HPDE6-E6E7 (cell line): ENCODE data around the gene STRAP.
"Not testable (repeated sequence)": the region's sequence is repeated elsewhere in the genome, so short reads cannot be mapped to it uniquely, and the experiment has no call there.

Experiments
- DNase-seq: peaks from one replicate; pipeline ENCODE4 v3.0.0; 2011; ENCODE audit warnings: missing footprints; ENCODE audit errors: extremely low spot score

STRAP gene

DNA sequence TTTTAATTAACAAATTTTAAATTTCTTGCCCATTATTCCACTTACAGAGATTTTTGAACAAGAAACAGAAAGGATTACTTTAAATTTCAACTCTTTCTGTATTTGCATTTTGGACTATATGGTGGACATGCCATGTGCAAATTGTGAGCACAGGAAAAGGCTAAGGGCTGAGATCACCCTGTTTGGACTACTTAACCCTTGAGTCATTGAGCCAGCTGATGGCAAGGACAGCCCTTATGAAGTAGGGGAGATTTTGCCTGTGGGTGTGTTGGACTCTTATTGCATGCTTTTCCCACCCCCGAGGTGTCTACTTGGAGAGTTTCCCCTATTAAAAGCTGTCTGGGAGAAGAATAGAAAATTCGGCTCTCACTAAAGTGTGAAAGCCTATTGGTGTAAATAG, 46.2 kb downstream of the STRAP start:
- DNase-seq, result peak; percentile 34

DNA sequence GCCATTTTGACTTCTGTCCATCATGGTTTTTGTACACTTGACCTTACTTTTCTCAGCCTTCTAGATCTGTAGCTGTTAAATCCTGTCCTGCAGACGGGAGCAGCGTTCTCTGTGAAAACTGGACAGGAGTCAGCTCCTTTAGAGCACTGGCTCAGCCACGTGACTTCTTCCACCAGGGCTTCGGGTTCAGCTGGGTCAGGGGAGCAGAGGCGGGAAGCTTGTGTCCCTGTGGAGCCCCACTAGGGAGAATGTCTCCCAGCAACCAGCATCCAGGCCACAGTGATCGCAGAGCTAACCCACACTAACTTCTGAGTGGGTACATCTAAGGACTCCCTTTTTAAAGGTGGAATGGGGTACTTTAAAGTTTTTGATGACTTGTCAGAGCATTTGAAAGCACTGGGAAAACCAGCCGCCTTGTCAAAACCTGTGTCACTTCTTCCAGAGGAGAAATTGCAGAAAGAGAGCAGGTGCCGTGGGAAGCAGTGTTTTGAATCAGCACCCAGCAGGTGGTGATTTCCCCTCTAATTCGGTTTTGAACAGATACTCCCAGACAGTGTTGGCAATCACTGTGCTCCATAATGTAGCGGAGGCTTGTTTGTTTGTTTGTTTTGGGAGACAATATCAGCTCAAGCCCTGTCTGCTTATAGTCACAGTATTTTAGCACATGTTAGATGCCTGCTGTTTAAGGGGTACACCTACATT, 46.8 kb downstream of the STRAP start:
- no peak for DNase-seq

DNA sequence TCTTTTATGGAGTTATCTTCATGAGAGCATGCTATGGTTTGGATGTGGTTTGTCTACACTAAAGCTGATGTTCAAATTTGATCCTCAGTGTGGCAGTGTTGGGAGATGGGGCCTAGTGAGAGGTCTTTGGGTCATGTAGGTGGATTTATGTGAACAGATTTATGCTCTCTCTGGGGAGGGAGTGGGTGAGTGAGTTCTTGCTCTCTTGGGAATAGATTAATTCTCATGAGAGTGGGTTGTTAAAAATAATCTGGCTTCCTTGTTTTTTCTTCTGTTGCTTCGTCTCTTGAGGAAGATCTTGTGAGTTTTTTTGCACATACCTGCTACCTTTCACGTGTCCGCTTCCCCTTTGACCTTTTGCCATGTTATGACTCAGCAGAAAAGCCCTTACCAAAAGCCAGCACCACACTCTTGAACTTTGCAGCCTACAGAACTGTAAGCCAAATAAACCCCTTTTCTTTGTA, 49.4 kb downstream of the STRAP start:
- no peak for DNase-seq

DNA sequence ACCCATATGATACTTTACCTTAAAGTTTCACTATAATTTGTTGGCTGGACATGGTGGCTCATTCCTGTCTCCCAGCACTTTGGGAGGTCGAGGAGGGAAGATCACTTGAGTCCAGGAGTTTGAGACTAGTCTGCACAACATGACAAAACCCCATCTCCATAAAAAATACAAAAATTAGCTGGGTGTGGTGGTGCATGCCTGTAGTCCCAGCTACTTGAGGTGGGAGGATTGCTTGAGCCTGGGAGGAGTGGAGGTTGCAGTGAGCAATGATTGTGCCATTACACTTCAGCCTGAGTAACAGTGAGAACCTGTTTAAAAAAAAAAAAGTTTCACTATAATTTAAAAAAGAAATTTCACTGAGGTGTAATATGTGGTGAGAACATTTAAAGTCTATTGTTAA, 50.1 kb downstream of the STRAP start:
- DNase-seq, result no peak

DNA sequence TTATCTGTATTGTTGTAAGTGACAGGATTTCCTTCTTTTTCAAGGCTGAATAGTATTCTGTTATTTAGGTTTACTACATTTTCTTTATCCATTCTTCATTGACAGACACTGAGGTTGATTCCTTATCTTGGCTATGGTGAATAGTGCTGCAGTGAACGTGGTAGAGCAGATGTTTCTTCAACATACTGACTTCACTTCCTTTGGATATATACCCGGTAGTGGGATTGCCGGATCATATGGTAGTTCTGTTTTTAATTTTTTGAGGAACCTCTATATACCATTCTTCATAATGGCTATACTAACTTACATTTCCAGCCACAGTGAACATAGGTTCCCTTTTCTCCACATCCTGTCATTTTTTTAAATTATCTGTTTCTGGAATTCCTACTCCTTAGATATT, 50.8 kb downstream of the STRAP start:
- no peak for DNase-seq

DNA sequence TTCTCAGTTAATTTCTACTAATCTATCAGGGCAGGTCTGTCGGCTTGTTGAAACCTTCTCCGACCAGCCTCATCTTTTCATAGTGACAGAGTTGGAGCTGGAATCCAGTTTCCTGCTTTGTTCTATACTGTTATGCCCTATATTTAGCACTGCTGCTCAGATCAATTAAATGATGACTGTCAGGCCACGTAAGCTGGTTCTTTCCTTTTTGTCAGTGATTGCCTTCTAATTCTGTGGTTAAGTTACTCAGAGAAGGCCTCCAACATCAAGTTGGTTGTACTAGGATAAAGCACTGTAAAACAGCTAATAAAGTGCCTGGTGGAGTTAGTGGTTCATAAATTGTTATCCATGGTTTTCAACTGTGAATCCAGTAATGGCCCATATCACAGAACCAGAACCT, 51.6 kb downstream of the STRAP start:
- no peak for DNase-seq

DNA sequence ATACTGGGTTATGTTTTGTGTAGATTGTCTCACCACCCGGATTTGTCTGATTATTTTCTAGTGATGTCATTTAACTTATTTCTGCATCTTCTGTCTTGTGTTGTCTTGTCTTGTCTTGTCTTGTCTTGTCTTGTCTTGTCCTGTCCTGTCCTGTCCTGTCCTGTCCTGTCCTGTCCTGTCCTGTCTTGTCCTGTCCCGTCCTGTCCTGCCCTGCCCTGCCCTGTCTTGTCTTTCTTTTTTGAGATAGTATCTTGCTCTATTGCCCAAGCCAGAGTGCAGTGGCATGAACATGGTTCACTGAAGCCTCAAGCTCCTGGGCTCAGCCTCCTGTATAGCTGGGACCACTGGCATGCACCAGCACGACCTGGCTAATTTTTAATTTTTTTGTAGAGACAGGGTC, 54.6 kb downstream of the STRAP start:
- no peak for DNase-seq

DNA sequence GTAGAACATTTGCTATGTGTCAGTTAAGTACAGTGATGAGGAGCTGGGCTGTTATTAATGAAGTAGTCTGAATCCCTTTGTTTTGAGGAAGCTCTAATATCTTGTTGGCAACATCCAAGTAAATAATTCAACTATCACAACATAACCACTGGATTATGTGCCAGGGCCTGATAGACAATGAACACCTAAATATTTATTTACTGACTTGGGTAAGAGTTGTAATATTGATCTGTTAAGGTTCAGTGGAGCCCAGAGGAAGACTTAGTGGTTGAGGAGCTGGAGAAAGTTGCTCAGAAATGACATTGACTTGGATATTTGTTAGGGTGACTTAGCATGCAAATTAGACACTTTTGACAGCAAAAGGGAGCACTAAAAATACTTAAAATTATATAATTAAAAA, 55.7 kb downstream of the STRAP start:
- no peak for DNase-seq

DNA sequence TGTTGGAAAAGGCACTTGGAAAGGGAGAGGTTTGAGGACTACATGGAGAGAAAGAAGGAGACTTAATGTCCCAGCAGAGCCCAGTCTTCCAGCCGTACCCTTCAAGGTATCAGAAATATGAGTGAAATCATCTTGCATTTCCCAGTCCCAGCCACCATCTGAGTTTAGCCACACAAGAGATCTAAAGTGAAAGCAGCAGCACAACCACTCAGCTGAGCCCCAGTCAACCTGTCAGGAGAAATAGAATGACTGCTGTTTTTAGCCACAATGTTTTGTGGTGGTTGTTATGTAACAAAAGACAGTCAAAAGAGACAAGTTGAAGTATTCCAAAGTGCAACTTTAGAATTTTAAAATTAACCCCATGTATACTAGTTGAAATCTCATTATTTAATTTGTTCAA, 56.9 kb downstream of the STRAP start:
- no peak for DNase-seq

DNA sequence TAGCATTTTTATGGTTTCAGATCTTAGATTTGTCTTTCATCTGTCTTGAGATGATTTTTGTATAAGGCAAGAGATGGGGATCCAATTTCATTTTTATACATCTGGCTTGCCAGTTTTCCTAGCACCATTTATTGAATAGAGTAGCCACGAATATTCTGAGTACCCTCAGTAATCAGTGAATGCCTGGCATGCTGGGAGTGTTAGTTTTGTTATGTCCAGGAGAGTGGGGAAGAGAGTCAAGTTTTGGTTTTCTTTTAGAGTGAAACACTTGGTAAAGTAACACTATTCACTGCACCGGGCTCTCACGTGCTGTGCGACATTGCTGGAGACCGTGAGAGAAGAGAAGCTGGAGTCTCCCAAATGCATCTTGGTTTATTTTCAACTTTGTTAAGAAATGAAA, 60.3 kb downstream of the STRAP start:
- DNase-seq, result no peak

DNA sequence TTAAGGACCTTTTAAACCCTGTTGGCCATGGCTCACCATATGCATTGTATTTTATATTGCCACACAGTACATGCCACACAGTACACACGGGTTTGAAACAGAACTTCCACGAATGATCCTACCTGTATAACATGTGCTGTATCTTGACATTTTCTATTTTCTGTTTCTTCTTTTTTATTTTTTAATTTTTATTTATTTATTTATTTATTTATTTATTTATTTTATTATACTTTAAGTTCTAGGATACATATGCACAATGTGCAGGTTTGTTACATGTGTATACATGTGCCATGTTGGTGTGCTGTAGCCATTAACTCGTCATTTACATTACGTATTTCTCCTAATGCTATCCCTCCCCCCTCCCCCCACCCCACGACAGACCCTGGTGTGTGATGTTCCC, 61.3 kb downstream of the STRAP start:
- not testable (repeated sequence) for DNase-seq

DNA sequence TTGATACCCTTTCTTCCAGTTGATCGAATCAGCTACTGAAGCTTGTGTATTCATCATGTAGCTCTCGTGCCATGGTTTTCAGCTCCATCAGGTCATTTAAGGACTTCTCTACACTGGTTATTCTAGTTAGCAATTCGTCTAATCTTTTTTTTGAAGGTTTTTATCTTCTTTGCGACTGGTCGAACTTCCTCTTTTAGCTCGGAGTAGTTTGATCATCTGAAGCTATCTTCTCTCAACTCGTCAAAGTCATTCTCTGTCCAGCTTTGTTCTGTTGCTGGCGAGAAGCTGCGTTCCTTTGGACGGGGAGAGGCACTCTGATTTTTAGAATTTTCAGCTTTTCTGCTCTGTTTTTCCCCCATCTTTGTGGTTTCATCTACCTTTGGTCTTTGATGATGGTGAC, 66.3 kb downstream of the STRAP start:
- not testable (repeated sequence) for DNase-seq
